ENCODE results near the gene MED13L.
"Not testable (repeated sequence)": the region's sequence is repeated elsewhere in the genome, so short reads cannot be mapped to it uniquely, and the experiment has no call there.

Gene MED13L

GRCh38 chr12:116037941-116038837 lies 239.3 kb downstream of the MED13L start:
- DNase-seq, result no peak

GRCh38 chr12:116033765-116034164 lies 243.7 kb downstream of the MED13L start:
- no peak for DNase-seq

- DNase-seq, result not testable (repeated sequence)
These were observed 245.9 kb downstream of the MED13L start for GRCh38 chr12:116031624-116032023.

GRCh38 chr12:116028619-116029018 lies 248.9 kb downstream of the MED13L start:
- DNase-seq, result no peak

GRCh38 chr12:116027551-116027821 lies 250.0 kb downstream of the MED13L start:
- DNase-seq, result no peak

- DNase-seq, result no peak
These were observed 250.5 kb downstream of the MED13L start for GRCh38 chr12:116026768-116027550.

GRCh38 chr12:116026346-116026745 lies 251.1 kb downstream of the MED13L start:
- DNase-seq, result no peak

GRCh38 chr12:116024769-116025168 lies 252.7 kb downstream of the MED13L start:
- no peak for DNase-seq

- DNase-seq, result no peak
These were observed 258.1 kb downstream of the MED13L start for GRCh38 chr12:116019415-116019814.

GRCh38 chr12:116018282-116018681 lies 259.2 kb downstream of the MED13L start:
- no peak for DNase-seq

GRCh38 chr12:116015525-116015924 lies 262.0 kb downstream of the MED13L start:
- no peak for DNase-seq

- DNase-seq, result no peak
These were observed 264.7 kb downstream of the MED13L start for GRCh38 chr12:116012757-116013156.

- DNase-seq, result no peak
These were observed 266.3 kb downstream of the MED13L start for GRCh38 chr12:116011217-116011616.

GRCh38 chr12:116010467-116010866 lies 267.0 kb downstream of the MED13L start:
- DNase-seq, result no peak

- no peak for DNase-seq
These were observed 267.7 kb downstream of the MED13L start for GRCh38 chr12:116009805-116010204.

GRCh38 chr12:116006141-116006540 lies 271.4 kb downstream of the MED13L start:
- DNase-seq, result no peak

GRCh38 chr12:116002890-116003536 lies 274.5 kb downstream of the MED13L start:
- DNase-seq, result no peak

- no peak for DNase-seq
These were observed 277.2 kb downstream of the MED13L start for GRCh38 chr12:116000252-116000651.

- DNase-seq, result no peak
These were observed 277.9 kb downstream of the MED13L start for GRCh38 chr12:115999582-115999981.

- DNase-seq, result no peak
These were observed 278.6 kb downstream of the MED13L start for GRCh38 chr12:115998794-115999478.

GRCh38 chr12:115998119-115998633 lies 279.3 kb downstream of the MED13L start:
- DNase-seq, result no peak

GRCh38 chr12:115993737-115994136 lies 283.8 kb downstream of the MED13L start:
- DNase-seq, result no peak

GRCh38 chr12:115990241-115990640 lies 287.3 kb downstream of the MED13L start:
- no peak for DNase-seq

Measured in stimulated activated CD4-positive, alpha-beta T cell treated with anti-CD3 and anti-CD28 coated beads, Interleukin-4, amount 100 ng/mL, for 24 hours (primary cell).